HG02759 (cell line): ENCODE data around the gene KBTBD2.
A peak's percentile ranks its signal among the peaks of the same experiment; 100 is the strongest.
"Not testable (repeated sequence)": the region's sequence is repeated elsewhere in the genome, so short reads cannot be mapped to it uniquely, and the experiment has no call there.

Experiments used
- ATAC-seq: cut with Tn5 transposase; IDR thresholded peaks from one replicate; pipeline ENCODE4 v1.9.1; 2021; ENCODE audit warnings: mild to moderate bottlenecking, moderate library complexity; ENCODE audit not compliant: unreplicated experiment

Gene KBTBD2

GRCh38 chr7:32891043-32891799 lies at the start of gene KBTBD2:
KBTBD2 (minus strand) TSS chr7:32891760; CDS start chr7:32879604, 12,156 bp downstream.
- peak; percentile 71 for ATAC-seq

GRCh38 chr7:32941181-32941580 lies 49.6 kb upstream of the KBTBD2 start:
- no peak for ATAC-seq

GRCh38 chr7:32937344-32938174 lies 46.0 kb upstream of the KBTBD2 start:
- ATAC-seq = no peak

DNA sequence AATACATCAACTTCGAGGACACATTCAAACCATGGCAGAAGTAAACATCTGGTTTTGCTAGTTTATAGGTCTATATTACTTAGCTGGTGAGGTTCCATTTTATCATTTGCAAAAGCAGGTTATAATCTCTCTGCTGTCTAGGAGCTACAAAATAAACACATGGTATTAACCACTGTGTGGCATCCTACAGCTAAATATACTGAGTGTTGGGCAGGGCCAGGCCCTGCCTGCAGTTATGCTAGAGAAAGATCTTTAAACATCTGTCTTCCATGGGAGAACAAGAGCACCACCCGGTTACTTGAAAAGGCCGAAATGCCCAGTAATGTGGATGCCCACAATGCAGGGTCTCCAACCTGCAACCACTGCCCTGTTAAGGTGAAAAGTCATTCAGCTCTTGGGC lies 45.1 kb upstream of the KBTBD2 start:
- no peak for ATAC-seq

DNA sequence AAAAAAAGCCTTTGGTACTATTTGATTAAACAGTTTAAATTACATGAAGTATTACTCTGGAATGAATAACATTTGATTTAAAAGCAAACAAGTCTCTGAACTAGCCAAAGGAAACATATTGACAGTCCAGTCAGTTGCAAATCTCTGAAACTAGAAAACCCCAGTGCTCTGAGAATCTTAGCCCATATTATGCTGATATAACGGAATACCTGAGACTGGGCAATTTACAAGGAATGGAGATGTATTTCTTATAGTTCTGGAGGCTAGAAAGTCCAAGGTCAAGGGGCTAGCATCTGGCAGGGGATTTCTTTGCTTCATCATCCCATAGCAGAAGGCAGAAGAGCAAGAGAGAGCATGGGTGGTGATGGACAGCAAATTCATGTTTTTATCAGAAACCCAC lies 44.0 kb upstream of the KBTBD2 start:
- ATAC-seq = no peak

GRCh38 chr7:32930378-32930777 lies 38.8 kb upstream of the KBTBD2 start:
- ATAC-seq = no peak

DNA sequence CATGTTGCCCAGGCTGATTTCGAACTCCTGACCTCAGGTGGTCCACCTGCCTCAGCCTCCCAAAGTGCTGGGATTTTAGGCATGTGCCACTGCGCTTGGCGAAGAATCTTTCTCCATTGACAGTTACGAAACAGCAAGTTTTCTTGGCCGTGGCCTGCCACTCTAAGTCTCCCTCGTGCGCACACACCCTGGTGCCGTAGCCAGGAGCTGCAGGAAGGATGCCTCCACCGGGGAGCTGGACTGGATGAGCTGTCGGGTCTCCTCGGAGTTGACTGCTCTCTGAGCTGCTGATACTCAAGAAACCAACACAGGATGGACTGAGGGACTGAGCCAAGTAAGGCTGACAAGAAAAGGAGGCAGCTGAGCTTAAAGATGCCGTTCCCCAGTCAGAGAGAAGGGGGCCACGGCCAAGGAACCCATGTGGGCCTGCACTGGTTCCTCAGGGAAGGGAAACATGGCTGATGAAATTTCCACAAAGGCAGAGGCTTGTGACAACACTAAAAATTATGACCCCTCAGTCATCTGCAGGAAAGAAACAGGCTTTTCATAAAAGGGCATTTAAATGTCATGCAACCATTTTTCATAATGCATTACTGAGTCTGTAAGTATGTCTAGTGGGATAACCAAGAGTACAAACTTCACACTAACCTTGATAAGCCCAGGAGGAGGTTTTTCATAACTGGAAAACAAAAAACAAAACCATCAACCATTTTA lies 38.0 kb upstream of the KBTBD2 start:
- ATAC-seq = no peak

DNA sequence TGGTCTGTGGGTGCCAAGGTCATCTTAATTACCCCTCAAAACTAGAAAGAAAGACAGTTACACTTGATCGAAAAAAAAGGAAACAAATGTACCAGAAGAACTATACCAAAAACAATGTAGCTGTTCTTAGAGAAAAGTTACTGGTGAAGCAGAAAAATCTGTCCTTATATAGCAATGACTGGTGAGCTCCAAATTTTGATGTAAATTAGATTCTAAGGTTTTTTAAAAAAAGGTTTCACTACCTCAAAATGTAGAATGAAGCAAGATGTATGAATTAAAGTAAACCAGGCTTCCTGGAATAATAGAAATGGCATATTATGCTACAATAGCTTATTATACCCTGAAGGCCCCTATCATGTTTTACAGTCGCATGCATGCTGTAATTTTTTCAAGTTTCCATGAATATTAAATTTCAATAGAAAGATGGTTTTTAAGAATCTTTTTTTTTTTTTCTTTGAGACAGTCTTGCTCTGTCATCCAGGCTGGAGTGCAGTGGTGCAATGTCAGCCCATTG lies 37.3 kb upstream of the KBTBD2 start:
- no peak for ATAC-seq

DNA sequence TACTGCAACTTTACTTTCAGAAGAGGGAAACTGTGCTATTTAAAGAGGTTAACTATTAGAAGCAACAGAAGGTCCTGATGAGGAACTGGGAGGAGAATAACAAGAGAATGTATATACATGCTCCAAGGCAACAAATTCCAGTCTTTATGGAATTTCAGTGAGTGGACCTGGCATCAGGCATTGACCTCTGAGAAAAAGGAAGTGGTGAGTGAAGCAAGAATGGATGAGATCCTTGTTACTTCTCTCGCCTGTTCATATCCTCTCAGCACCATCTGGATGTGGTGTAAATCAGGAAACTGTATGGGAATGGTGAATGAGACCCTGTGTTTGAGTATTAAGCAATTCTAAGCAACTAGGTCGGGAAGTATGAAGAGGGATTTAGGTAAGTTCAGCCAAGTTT lies 30.3 kb upstream of the KBTBD2 start:
- ATAC-seq = no peak

- ATAC-seq = not testable (repeated sequence)
Observed at GRCh38 chr7:32916994-32917393, 25.4 kb upstream of the KBTBD2 start.

DNA sequence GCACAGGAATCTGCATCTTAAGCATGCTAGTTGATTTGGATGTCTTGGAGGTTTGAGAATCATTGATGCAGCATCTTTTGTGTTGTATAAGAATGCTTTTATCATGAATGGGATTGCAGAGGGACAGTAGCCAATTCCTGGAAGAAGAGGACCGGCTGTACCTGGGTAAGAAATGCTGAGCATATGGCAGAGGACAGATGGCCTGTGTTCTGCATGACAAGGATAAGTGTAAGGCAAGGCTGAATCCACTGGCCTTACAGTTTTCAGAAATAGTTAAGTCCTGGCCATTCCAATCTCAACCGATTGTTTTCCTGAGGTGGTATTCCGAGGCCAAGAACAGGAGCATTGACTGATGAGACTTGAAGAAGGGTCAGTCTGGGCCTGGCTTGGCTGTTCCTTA lies 24.4 kb upstream of the KBTBD2 start:
- ATAC-seq = no peak

DNA sequence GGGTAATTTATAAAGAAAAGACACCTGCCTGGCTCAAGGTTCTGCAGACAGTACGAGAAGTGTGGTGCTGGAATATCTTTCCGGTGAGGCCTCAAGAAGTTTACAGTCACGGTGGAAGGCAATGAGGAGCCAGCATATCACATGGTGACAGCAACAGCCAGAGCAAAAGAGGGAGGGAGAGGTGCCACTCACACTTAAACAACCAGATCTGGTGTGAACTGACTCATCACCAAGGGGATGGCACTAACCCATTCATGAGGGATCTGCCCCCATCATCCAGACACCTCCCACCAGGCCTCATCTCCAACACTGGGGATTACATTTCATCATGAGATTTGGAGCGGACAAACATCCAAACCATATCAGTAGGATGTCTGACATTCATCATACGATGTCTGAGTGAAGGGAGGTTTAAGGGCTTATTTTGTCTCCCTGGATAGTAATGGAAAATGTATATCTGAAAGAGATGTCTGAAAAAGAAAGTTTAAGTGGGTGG lies 23.5 kb upstream of the KBTBD2 start:
- no peak for ATAC-seq

DNA sequence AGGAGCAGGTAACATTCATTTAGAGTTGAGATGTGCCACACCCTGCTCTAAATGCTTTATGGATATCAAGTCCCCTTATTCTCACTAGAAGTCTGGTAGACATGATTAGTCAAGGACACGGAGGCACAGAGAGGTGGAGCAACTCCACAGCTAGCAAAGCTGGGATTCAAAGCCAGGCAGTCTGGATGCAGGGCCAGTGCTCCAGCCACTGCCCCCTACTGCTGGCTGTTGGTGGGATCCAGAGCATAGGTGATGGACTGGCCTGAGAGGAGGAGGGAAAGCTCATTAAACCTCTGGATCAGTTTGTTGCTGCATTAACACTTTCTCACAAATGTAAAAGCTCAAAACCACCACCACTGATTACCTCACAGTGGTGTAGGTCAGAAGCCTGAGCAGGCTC lies 22.6 kb upstream of the KBTBD2 start:
- no peak for ATAC-seq

- ATAC-seq = no peak
Observed at GRCh38 chr7:32910195-32910594, 18.6 kb upstream of the KBTBD2 start.

- no peak for ATAC-seq
Observed at GRCh38 chr7:32905175-32905662, 13.7 kb upstream of the KBTBD2 start.

GRCh38 chr7:32901629-32902028 lies 10.1 kb upstream of the KBTBD2 start:
- ATAC-seq = no peak

DNA sequence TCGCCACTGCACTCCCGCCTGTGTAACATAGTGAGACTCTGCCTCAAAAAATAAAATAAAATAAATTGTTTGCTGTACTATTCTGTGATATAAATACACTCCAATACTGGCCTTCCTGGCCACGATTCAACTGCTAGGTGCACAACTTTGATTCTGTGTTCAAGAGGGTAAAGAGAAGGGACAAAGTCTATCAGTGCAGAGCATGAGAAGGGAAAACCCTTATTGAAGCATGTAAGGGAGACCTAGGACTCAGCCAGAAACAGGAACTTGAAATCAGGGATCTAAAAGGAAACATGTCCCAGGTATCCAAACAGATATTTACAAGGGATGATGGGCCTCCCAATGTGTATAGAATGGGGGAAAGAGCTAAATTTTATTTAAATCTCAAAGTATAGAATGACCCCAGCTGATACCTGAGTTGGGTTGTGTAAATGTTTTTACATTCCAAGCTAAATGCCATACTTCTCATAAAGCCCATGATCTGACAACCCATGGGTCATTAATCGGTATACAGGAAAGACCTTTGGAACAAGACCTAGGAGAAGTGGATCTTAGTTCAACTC lies 9.0 kb upstream of the KBTBD2 start:
- ATAC-seq = no peak

DNA sequence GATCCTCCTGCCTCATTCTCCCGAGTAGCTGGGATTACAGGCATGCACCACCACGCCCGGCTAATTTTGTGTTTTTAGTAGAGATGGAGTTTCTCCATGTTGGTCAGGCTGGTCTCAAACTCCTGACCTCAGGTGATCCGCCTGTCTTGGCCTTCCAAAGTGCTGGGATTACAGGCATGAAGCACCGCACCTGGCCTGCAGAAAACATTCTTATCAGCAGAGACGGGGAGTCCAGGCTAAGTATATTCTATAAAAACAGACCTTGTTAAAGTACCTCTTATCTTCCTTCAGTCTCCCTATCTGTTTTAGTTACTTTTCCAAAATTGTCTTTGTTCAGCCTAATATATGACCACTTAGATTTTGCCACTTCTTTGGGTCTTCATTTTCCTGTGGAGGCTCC lies 5.8 kb upstream of the KBTBD2 start:
- ATAC-seq = not testable (repeated sequence)

DNA sequence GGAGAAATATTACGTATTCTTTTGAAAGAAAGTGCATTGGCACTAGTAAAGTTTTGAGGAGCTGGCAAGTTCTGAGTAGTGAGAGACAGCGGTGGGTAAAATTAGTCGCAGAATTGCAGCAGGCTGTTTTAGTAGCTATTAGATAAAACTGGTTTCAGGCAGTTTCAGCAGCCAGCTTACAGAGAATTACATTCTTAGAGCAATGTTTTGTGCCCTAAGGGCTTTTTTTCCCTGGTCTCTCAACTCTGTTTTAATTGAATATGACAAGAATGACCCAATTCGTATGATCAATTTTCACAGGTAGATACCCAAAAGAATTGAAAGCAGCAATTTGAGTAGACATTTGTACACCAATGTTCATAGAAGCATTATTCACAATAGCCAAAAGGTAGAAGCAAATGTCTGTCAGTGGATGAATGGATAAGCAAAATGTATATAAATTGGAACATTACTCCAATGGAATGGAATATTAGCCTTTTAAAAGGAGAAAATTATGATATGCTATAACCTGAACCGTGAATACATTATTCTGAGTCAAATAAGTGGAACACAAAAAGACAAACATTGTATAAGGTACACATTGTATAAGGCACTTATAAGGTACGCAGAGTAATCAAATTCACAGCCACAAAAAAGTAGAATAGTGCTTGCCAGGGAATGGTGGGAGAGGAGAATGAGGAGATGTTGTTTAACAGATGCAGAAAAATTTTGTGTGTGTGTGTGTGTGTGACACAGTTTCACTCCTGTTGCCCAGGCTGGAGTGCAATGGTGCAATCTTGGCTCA lies 5.2 kb upstream of the KBTBD2 start:
- no peak for ATAC-seq

DNA sequence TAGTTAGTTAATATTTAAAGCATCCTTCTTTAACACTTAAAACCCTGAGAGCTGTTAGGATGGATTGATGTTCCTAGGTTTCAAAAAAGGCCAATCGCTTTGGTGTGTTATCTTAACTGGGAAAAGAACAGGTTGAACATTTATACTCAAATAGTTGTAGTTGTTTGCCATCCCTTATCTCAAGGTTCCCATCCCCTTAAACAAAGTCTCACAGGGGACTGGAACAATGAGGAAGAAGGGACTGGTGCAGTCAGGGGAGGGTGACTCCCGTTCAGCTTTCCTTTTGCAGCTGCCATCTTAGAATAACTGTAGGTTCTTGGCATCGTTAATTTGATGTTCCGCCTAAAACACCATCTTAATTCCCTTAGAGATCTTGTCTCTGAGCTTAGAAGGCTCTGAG lies 2.6 kb upstream of the KBTBD2 start:
- ATAC-seq = no peak
